Muscle of leg (tissue), 11 donors: ENCODE data around the gene RASGRP2. TPM values are rescaled to one million over a fixed set of nuclear protein-coding genes. Genes with fewer than 3 reads are reported as not detected.

Source experiments
- DNase-seq: peaks from one replicate; pipeline ENCODE4 v3.0.0; 2013
- H3K27ac ChIP-seq: one replicate; pipeline ENCODE4 v1.5.1; 2013; ENCODE audit warnings: mild to moderate bottlenecking, low read length, control low read depth
- H3K27me3 ChIP-seq: one replicate; pipeline ENCODE4 v1.6.1; 2013; ENCODE audit warnings: low read length; ENCODE audit not compliant: control insufficient read depth, insufficient read depth
- H3K36me3 ChIP-seq: one replicate; pipeline ENCODE4 v1.6.1; 2013; ENCODE audit warnings: low read length; ENCODE audit not compliant: control insufficient read depth, insufficient read depth
- H3K4me1 ChIP-seq: one replicate; pipeline ENCODE4 v1.6.1; 2013; ENCODE audit warnings: low read length; ENCODE audit not compliant: control insufficient read depth, insufficient read depth
- H3K4me3 ChIP-seq: one replicate; pipeline ENCODE4 v1.5.1; 2013; ENCODE audit warnings: low read length, control low read depth
- H3K9me3 ChIP-seq: replicated peaks from 2 replicates; pipeline ENCODE4 v1.6.1; 2013; ENCODE audit warnings: low read depth, low read length; ENCODE audit not compliant: control insufficient read depth
- WGBS: methylation state at CpG from one replicate; pipeline ENCODE4 v1.1.5; 2013; ENCODE audit warnings: missing lambda C conversion rate; ENCODE audit not compliant: insufficient coverage; 5-methylcytosine and 5-hydroxymethylcytosine counted together
- polyA plus RNA-seq, 8 donors: library from polyadenylated mRNA; unstranded; fragments of 120-200 nt; gene quantifications; one replicate each; pipeline versions ENCODE4 v1.2.1 to v1.2.3, GENCODE V29; 2013; ENCODE audit warnings: inconsistent platforms in 1 of 8, low replicate concordance in 1 of 8; ENCODE audit not compliant: insufficient read length in 8 of 8, insufficient read depth in 1 of 8
- total RNA-seq: library from RNA; stranded (reverse); fragments of 120-200 nt; gene quantifications from one replicate; pipeline ENCODE4 v1.2.4, GENCODE V29; 2013

RASGRP2 gene
- total and polyA plus RNA-seq, 9 donors = 15.4 to 45.9 (median 33.7) TPM

GRCh38 chr11:64751580-64751979 lies 7.6 kb upstream of the RASGRP2 start:
- Histone ChIP-seq H3K4me1 (peaks cover 13% of the 10 kb centered on the region), H3K27me3 (no peaks in the 10 kb centered on the region), H3K4me3 (no peak overlapping the region), H3K9me3 (no peaks in the 10 kb centered on the region), H3K36me3 (peaks cover 51% of the 10 kb centered on the region), H3K27ac (no peak overlapping the region)
- 87% methylated on average over 6 of the region's 9 CpGs for WGBS
- no peak for DNase-seq

- Histone ChIP-seq H3K9me3 (no peaks in the 10 kb centered on the region), H3K4me3 (no peak overlapping the region), H3K4me1 (peaks cover 16% of the 10 kb centered on the region), H3K27me3 (no peaks in the 10 kb centered on the region), H3K36me3 (peaks cover 48% of the 10 kb centered on the region), H3K27ac (no peak overlapping the region)
- DNase-seq = no peak
- WGBS = 89% methylated on average over 9 of the region's 9 CpGs
These were observed 7.2 kb upstream of the RASGRP2 start for GRCh38 chr11:64751136-64751535.

- Histone ChIP-seq H3K27ac (no peak overlapping the region), H3K4me3 (no peak overlapping the region), H3K4me1 (peaks cover 21% of the 10 kb centered on the region), H3K9me3 (no peaks in the 10 kb centered on the region), H3K36me3 (peaks cover 43% of the 10 kb centered on the region), H3K27me3 (no peaks in the 10 kb centered on the region)
- no peak for DNase-seq
- WGBS = 92% methylated on average over 7 of the region's 13 CpGs
These were observed 6.6 kb upstream of the RASGRP2 start for GRCh38 chr11:64750361-64751054.

GRCh38 chr11:64747961-64748665 lies 4.2 kb upstream of the RASGRP2 start:
- peaks cover 26% of the 10 kb centered on the region for H3K36me3 ChIP-seq
- H3K9me3 ChIP-seq = no peaks in the 10 kb centered on the region
- H3K27me3 ChIP-seq = peaks cover 17% of the 10 kb centered on the region
- peak overlapping the region; percentile 42 for H3K27ac ChIP-seq
- peaks cover 40% of the 10 kb centered on the region for H3K4me1 ChIP-seq
- no peak overlapping the region for H3K4me3 ChIP-seq
- 57% methylated on average over 11 of the region's 15 CpGs for WGBS
- no peak for DNase-seq

- DNase-seq = no peak
- H3K4me3 ChIP-seq = no peak overlapping the region
These were observed 2.5 kb upstream of the RASGRP2 start for GRCh38 chr11:64746486-64746885.

GRCh38 chr11:64745521-64746328 lies 1.8 kb upstream of the RASGRP2 start:
- under 1% methylated on average over 38 of the region's 52 CpGs for WGBS
- Histone ChIP-seq H3K4me3 (peak overlapping the region; percentile 49), H3K36me3 (peaks cover 7% of the 10 kb centered on the region), H3K27me3 (peaks cover 41% of the 10 kb centered on the region), H3K27ac (peak overlapping the region; percentile 92), H3K9me3 (no peaks in the 10 kb centered on the region), H3K4me1 (peaks cover 48% of the 10 kb centered on the region)
- peak; percentile 88 for DNase-seq

More at GRCh38 chr11:64746486-64746885, 2.5 kb upstream of the RASGRP2 start:
- 87% methylated on average over 8 of the region's 10 CpGs for WGBS
- peak overlapping the region; percentile 78 for H3K27ac ChIP-seq
- peaks cover 12% of the 10 kb centered on the region for H3K36me3 ChIP-seq
- H3K9me3 ChIP-seq = no peaks in the 10 kb centered on the region
- peaks cover 34% of the 10 kb centered on the region for H3K27me3 ChIP-seq
- H3K4me1 ChIP-seq = peaks cover 46% of the 10 kb centered on the region

- Histone ChIP-seq H3K27ac (peak overlapping the region; percentile 92), H3K36me3 (peaks cover 1% of the 10 kb centered on the region), H3K9me3 (no peaks in the 10 kb centered on the region), H3K4me3 (peak overlapping the region; percentile 49), H3K4me1 (peaks cover 48% of the 10 kb centered on the region), H3K27me3 (peaks cover 47% of the 10 kb centered on the region)
- DNase-seq = peak; percentile 71
- WGBS = under 1% methylated on average over 19 of the region's 20 CpGs
These were observed 1.2 kb upstream of the RASGRP2 start for GRCh38 chr11:64745189-64745520.

GRCh38 chr11:64744544-64745188 lies 724 bp upstream of the RASGRP2 start:
- DNase-seq = no peak
- Histone ChIP-seq H3K4me3 (peak overlapping the region; percentile 49), H3K36me3 (no peaks in the 10 kb centered on the region), H3K27ac (peak overlapping the region; percentile 92), H3K27me3 (peaks cover 52% of the 10 kb centered on the region), H3K4me1 (peaks cover 48% of the 10 kb centered on the region), H3K9me3 (no peaks in the 10 kb centered on the region)
- 0% methylated on average over 51 of the region's 89 CpGs for WGBS

GRCh38 chr11:64742889-64743590 lies 902 bp downstream of the RASGRP2 start:
- H3K4me1 ChIP-seq = peaks cover 46% of the 10 kb centered on the region
- H3K9me3 ChIP-seq = no peaks in the 10 kb centered on the region
- peak; percentile 56 for DNase-seq
- H3K4me3 ChIP-seq = peak overlapping the region; percentile 47
- no peaks in the 10 kb centered on the region for H3K36me3 ChIP-seq
- under 1% methylated on average over 48 of the region's 58 CpGs for WGBS
- H3K27me3 ChIP-seq = peaks cover 67% of the 10 kb centered on the region
- peak overlapping the region; percentile 62 for H3K27ac ChIP-seq
